ENCODE measurements around the gene PRKAG2. TPM values are rescaled to one million over a fixed set of nuclear protein-coding genes. Genes with fewer than 3 reads are reported as not detected.

Gene PRKAG2
- total and polyA plus RNA-seq, 2 experiments from 2014 or later: 9.1 to 14.9 TPM

DNA sequence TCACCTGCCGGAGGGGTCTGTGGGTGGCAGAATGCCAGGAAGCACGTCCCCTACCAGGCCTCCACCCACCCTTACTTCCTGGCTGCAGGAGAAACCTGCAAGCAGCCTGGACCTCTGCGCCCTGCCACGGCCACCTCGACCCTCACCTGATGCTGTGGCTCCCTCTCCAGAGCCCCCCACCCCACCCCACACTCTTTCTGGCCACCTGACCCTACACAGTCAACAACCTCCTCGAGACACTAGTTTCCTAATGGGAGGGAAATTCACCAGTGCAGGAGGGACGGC, 91.3 kb downstream of the PRKAG2 start:
- Histone ChIP-seq H3K27me3 (ENCODE audit: insufficient read depth) (peaks cover 7% of the 10 kb centered on the region; the same call in 1 of the 2 replicates), H3K4me2 (no peak overlapping the region), H3F3A (replicated peaks; ENCODE audit: low read depth) (no peaks in the 10 kb centered on the region), H2AFZ (no peak overlapping the region), H3K4me3 (no peak overlapping the region), H3K9me2 (ENCODE audit: insufficient read depth) (0 out of 2 replicates have a peak, but pooled peaks cover 7% of the 10 kb centered on the region), H3K27ac (ENCODE audit: low read depth) (no peak overlapping the region), H3K79me2 (replicated peaks; ENCODE audit: insufficient read depth) (no peaks in the 10 kb centered on the region), H3K36me3 (ENCODE audit: insufficient read depth) (no peaks in the 10 kb centered on the region), H3K4me1 (ENCODE audit: insufficient read depth) (no peaks in the 10 kb centered on the region), H4K20me1 (replicated peaks; ENCODE audit: insufficient read depth) (no peaks in the 10 kb centered on the region)
- no peaks in the 10 kb centered on the region for H3K9me3 Mint-ChIP-seq
- TF ChIP-seq NANOG (IDR thresholded peaks at IDR 0.05; ENCODE audit: borderline replicate concordance) (no peak), CREB1 (CRISPR knock-in tag; IDR thresholded peaks at IDR 0.05; ENCODE audit: low read depth) (no peak), STAT1 (IDR thresholded peaks at IDR 0.05; ENCODE audit: unreplicated experiment) (no peak), EZH2 (IDR thresholded peaks at IDR 0.05; ENCODE audit: low read depth, unreplicated experiment) (no peak), EZH2phosphoT487 (IDR thresholded peaks at IDR 0.05; ENCODE audit: unreplicated experiment) (no peak), ZNF331 (CRISPR knock-in tag; IDR thresholded peaks at IDR 0.05; ENCODE audit: low read depth) (no peak), POLR2AphosphoS5 (IDR thresholded peaks at IDR 0.05; ENCODE audit: low read depth) (no peak), ZNF114 (CRISPR knock-in tag; IDR thresholded peaks at IDR 0.05) (no peak), REST (IDR thresholded peaks at IDR 0.05; ENCODE audit: unreplicated experiment) (no peak), JUNB (IDR thresholded peaks at IDR 0.05; ENCODE audit: unreplicated experiment) (no peak)
- TF ChIP-seq, protein P1, sequence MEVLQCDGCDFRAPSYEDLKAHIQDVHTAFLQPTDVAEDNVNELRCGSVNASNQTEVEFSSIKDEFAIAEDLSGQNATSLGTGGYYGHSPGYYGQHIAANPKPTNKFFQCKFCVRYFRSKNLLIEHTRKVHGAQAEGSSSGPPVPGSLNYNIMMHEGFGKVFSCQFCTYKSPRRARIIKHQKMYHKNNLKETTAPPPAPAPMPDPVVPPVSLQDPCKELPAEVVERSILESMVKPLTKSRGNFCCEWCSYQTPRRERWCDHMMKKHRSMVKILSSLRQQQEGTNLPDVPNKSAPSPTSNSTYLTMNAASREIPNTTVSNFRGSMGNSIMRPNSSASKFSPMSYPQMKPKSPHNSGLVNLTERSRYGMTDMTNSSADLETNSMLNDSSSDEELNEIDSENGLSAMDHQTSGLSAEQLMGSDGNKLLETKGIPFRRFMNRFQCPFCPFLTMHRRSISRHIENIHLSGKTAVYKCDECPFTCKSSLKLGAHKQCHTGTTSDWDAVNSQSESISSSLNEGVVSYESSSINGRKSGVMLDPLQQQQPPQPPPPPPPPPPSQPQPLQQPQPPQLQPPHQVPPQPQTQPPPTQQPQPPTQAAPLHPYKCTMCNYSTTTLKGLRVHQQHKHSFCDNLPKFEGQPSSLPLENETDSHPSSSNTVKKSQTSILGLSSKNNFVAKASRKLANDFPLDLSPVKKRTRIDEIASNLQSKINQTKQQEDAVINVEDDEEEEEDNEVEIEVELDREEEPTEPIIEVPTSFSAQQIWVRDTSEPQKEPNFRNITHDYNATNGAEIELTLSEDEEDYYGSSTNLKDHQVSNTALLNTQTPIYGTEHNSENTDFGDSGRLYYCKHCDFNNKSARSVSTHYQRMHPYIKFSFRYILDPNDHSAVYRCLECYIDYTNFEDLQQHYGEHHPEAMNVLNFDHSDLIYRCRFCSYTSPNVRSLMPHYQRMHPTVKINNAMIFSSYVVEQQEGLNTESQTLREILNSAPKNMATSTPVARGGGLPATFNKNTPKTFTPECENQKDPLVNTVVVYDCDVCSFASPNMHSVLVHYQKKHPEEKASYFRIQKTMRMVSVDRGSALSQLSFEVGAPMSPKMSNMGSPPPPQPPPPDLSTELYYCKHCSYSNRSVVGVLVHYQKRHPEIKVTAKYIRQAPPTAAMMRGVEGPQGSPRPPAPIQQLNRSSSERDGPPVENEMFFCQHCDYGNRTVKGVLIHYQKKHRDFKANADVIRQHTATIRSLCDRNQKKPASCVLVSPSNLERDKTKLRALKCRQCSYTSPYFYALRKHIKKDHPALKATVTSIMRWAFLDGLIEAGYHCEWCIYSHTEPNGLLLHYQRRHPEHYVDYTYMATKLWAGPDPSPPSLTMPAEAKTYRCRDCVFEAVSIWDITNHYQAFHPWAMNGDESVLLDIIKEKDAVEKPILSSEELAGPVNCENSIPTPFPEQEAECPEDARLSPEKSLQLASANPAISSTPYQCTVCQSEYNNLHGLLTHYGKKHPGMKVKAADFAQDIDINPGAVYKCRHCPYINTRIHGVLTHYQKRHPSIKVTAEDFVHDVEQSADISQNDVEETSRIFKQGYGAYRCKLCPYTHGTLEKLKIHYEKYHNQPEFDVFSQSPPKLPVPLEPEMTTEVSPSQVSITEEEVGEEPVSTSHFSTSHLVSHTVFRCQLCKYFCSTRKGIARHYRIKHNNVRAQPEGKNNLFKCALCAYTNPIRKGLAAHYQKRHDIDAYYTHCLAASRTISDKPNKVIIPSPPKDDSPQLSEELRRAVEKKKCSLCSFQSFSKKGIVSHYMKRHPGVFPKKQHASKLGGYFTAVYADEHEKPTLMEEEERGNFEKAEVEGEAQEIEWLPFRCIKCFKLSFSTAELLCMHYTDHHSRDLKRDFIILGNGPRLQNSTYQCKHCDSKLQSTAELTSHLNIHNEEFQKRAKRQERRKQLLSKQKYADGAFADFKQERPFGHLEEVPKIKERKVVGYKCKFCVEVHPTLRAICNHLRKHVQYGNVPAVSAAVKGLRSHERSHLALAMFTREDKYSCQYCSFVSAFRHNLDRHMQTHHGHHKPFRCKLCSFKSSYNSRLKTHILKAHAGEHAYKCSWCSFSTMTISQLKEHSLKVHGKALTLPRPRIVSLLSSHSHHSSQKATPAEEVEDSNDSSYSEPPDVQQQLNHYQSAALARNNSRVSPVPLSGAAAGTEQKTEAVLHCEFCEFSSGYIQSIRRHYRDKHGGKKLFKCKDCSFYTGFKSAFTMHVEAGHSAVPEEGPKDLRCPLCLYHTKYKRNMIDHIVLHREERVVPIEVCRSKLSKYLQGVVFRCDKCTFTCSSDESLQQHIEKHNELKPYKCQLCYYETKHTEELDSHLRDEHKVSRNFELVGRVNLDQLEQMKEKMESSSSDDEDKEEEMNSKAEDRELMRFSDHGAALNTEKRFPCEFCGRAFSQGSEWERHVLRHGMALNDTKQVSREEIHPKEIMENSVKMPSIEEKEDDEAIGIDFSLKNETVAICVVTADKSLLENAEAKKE (CRISPR knock-in tag; IDR thresholded peaks at IDR 0.05): no peak
- TF ChIP-seq, protein P2, sequence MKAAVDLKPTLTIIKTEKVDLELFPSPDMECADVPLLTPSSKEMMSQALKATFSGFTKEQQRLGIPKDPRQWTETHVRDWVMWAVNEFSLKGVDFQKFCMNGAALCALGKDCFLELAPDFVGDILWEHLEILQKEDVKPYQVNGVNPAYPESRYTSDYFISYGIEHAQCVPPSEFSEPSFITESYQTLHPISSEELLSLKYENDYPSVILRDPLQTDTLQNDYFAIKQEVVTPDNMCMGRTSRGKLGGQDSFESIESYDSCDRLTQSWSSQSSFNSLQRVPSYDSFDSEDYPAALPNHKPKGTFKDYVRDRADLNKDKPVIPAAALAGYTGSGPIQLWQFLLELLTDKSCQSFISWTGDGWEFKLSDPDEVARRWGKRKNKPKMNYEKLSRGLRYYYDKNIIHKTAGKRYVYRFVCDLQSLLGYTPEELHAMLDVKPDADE (IDR thresholded peaks at IDR 0.05): no peak
- TF ChIP-seq, protein P3, sequence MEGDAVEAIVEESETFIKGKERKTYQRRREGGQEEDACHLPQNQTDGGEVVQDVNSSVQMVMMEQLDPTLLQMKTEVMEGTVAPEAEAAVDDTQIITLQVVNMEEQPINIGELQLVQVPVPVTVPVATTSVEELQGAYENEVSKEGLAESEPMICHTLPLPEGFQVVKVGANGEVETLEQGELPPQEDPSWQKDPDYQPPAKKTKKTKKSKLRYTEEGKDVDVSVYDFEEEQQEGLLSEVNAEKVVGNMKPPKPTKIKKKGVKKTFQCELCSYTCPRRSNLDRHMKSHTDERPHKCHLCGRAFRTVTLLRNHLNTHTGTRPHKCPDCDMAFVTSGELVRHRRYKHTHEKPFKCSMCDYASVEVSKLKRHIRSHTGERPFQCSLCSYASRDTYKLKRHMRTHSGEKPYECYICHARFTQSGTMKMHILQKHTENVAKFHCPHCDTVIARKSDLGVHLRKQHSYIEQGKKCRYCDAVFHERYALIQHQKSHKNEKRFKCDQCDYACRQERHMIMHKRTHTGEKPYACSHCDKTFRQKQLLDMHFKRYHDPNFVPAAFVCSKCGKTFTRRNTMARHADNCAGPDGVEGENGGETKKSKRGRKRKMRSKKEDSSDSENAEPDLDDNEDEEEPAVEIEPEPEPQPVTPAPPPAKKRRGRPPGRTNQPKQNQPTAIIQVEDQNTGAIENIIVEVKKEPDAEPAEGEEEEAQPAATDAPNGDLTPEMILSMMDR (conservative IDR thresholded peaks at IDR 0.05; ENCODE audit: low read depth in 2 of 2): no peak
- no peak overlapping the region for H3K27ac Mint-ChIP-seq
- peaks cover 3% of the 10 kb centered on the region; the same call in 1 of the 3 replicates for H3K4me1 Mint-ChIP-seq
- ATAC-seq: no peak
- peaks cover 4% of the 10 kb centered on the region for H3K27me3 Mint-ChIP-seq (ENCODE audit: insufficient read depth, low read depth, poor library complexity)
- DNase-seq (ENCODE audit: low spot score): no peak
- H3K36me3 Mint-ChIP-seq (ENCODE audit: low read depth): no peaks in the 10 kb centered on the region
- no peak overlapping the region for H3K4me3 Mint-ChIP-seq
